ENCODE results near the gene GART. TPM values are rescaled to one million over a fixed set of nuclear protein-coding genes. Genes with fewer than 3 reads are reported as not detected.
"Not testable (repeated sequence)": the region's sequence is repeated elsewhere in the genome, so short reads cannot be mapped to it uniquely, and the experiment has no call there.

The GART gene
- 82.2 TPM for polyA plus RNA-seq (2013, experiment 1 of 2)
- 67.0 TPM for polyA plus RNA-seq (2013, experiment 2 of 2)

DNA sequence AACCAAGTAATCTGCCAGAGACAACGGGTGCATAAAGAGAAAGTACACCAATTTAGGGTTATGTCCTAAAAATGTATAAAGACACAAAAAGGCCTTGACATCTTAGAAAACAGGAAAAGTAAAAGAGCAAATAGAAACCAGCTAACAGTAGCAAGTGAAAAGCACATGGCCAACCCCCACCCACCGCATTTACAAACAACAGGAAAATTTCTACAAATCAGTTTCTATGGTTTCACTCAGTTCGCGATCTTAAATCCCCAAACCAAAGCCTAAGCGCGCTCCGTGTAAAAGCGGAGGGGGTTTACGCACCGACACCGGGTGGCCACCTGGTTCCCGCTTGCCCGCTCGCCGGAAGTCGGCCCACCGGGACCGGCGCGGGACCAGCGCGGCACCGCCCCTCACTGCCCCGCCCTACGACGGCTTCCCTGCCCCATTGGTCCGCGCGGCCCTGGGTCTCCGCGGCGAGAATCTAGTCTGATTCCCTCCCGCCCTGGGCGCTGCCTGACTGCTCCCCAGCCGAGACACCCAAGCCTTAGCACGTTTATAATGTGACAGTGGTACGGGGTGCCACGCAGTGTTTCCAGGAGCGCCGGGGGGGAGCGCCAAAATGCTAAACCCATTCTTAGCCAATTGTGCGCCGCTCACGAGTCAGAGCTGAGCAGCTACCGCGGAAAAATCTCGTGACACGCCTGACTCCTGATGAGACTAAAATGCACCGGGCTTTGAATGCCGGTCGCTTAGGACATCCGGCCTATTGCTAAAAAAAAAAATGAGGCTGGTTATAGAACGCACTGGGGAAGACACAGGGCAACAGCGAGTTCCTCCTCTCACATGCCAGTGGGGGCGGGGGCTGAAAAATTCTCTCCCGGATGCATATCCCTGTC is at the start of gene GART:
TSS of gene GART (minus strand) at position 362 of the 884 bp plus-strand sequence. CDS start 2,802 bp downstream, outside the sequence.
- Histone ChIP-seq H3K36me3 (ENCODE audit: control insufficient read depth, insufficient read depth, low read length) (peaks cover 36% of the 10 kb centered on the region), H3K9me3 (ENCODE audit: control insufficient read depth, low read length) (no peaks in the 10 kb centered on the region), H3K4me3 (ENCODE audit: extremely low read depth, insufficient read depth, low read length, poor library complexity, severe bottlenecking) (peak within 1 kb of the TSS; percentile 87), H3K4me1 (ENCODE audit: control insufficient read depth, insufficient read depth, low read length, poor library complexity, severe bottlenecking) (no peaks in the 10 kb centered on the region), H3K27ac (ENCODE audit: low read depth, low read length, severe bottlenecking) (peak within 1 kb of the TSS; percentile 99)
- 0% methylated on average over 45 to 48 of the region's 56 CpGs for WGBS, 2 experiments (ENCODE audit: insufficient coverage in 2 of 2)

DNA sequence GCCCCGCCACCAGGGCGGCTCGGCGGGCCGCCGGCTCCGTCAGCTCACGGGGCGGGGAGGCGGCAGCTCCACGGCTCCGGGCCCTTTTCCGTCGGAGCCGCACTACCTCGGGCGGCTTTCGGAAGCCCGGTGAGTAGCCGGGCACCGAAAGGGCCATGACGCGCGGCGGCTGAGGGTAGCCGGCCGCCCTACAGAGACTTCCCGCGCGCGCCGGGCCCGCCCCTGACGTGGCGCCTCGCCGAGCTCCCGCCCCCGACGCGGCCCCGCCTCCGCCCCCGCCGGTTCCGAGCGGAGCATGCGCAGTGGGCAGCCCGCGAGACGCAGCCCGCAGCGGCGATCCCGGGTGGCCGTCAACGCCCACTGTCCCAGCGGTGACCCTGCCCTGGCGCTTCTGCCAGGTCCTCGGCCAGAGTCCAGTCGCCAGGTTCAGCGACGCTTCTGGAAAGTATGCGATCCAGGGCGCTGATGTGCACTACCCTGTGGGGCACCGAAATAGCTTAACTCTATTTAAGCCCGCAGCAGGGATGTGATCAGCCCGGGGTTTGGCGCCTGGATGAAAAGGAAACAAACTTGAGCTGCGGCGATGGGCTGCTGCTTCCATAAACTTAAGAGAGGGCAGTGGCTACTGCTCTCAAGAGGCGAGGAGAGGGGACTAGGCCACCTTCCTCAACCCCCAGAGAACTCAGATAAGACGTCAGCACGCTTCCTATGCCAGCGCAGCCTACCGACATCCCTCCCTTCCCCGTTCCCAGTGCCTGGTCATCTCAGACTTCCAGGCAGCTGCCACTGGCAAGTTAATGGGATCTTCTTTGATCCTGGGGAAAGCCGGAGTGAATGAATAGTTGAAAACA is 46.8 kb upstream of the GART start, which contains the start of gene DONSON:
TSS of gene DONSON (minus strand) at position 200 of the 851 bp plus-strand sequence. CDS start at position 157, 43 bp downstream.
- H3K36me3 ChIP-seq (ENCODE audit: control insufficient read depth, insufficient read depth, low read length), result peaks cover 40% of the 10 kb centered on the region
- no peaks in the 10 kb centered on the region for H3K9me3 ChIP-seq (ENCODE audit: control insufficient read depth, low read length)
- peak within 1 kb of the TSS; percentile 65 for H3K4me3 ChIP-seq (ENCODE audit: extremely low read depth, insufficient read depth, low read length, poor library complexity, severe bottlenecking)
- H3K27ac ChIP-seq (ENCODE audit: low read depth, low read length, severe bottlenecking), result peak within 1 kb of the TSS; percentile 97
- H3K4me1 ChIP-seq (ENCODE audit: control insufficient read depth, insufficient read depth, low read length, poor library complexity, severe bottlenecking), result peaks cover 6% of the 10 kb centered on the region
- 0 to 1% methylated on average over 61 to 66 of the region's 78 CpGs for WGBS, 2 experiments (ENCODE audit: insufficient coverage in 2 of 2)

DNA sequence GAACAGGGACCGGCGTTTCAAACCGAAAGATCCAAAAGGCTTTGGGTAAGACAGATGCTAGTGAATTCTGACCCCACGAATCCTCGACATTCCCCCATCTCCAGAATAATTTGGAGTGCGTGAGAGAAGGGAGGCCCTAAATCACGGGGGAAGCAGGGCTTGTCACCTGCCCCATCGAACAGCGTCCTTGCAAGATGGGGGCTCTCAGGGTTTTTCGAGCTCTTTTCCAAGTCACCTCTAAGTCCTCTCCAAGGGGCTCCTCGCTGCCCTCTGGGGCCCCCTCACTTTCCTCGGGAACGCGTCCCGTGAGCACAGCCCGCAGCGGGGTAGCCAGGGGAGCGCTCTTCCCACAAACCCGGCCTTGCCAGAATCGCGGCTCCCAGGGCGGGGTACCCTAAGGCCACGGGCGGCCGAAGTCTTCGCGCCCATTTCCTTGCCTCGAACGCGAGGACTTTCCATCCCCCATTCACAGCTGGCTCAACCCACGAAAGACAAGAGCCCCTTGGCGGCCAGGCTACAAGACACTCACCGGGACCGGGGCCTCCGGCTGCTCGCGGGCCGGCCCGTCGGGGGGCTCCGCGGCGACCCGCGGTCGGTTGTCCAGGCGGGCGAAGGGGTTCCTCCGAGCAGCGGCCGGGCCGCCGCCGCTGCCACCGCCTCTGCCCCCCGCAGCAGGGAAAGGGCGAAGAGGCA is 46.0 kb upstream of the GART start:
- 1 to 3% methylated on average over 43 to 49 of the region's 57 CpGs for WGBS, 2 experiments (ENCODE audit: insufficient coverage in 2 of 2)
- peaks cover 6% of the 10 kb centered on the region for H3K4me1 ChIP-seq (ENCODE audit: control insufficient read depth, insufficient read depth, low read length, poor library complexity, severe bottlenecking)
- H3K27ac ChIP-seq (ENCODE audit: low read depth, low read length, severe bottlenecking), result peak overlapping the region; percentile 97
- H3K36me3 ChIP-seq (ENCODE audit: control insufficient read depth, insufficient read depth, low read length), result peaks cover 39% of the 10 kb centered on the region
- no peaks in the 10 kb centered on the region for H3K9me3 ChIP-seq (ENCODE audit: control insufficient read depth, low read length)
- H3K4me3 ChIP-seq (ENCODE audit: extremely low read depth, insufficient read depth, low read length, poor library complexity, severe bottlenecking), result peak overlapping the region; percentile 65

DNA sequence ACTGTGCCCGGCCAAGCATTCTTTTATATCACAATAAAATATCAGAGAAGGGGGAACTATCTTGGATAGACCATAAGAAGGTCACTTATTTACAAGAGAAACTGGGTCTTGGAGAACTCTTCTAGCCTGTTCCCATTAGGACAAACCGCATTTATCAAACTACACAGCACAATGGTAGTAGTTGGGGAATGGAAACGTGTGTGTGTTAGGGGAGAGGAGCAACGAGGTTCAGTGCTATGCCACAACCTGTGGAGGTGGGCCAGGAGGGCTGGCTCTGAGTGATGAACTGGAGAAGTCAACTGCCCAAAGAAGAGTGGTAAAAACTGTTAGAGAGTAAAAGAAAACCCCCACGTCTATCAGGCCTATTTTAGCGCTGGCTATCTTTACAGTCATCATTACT is 45.0 kb upstream of the GART start:
- H3K4me3 ChIP-seq (ENCODE audit: extremely low read depth, insufficient read depth, low read length, poor library complexity, severe bottlenecking), result peak overlapping the region; percentile 65
- no peaks in the 10 kb centered on the region for H3K9me3 ChIP-seq (ENCODE audit: control insufficient read depth, low read length)
- no peak overlapping the region for H3K27ac ChIP-seq (ENCODE audit: low read depth, low read length, severe bottlenecking)
- H3K36me3 ChIP-seq (ENCODE audit: control insufficient read depth, insufficient read depth, low read length), result peaks cover 39% of the 10 kb centered on the region
- WGBS, 2 experiments (ENCODE audit: insufficient coverage in 2 of 2), result 88% methylated on average over 1 of the region's 6 CpGs; no CpG with 5 or more reads in 1 of the 2 experiments
- H3K4me1 ChIP-seq (ENCODE audit: control insufficient read depth, insufficient read depth, low read length, poor library complexity, severe bottlenecking), result peaks cover 6% of the 10 kb centered on the region

DNA sequence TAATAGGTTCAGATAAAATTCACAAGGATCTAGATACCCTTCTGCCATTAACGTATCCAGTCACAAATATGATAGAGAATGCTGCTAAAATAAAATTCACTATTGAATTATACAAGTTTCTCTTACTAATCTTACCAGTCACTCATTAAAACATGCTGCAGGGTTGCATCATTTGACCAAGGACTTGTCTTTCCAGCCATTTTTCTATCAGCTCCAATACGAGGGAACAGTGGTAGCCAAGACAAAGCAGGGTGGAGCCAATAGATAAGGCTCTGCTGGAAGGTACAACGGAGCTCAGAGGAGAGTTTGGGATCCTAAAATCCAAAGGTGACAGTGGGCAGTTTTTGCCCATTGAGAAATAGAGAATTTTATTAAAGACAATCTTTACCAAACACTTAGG is 42.5 kb upstream of the GART start:
- peaks cover 46% of the 10 kb centered on the region for H3K36me3 ChIP-seq (ENCODE audit: control insufficient read depth, insufficient read depth, low read length)
- peaks cover under 1% of the 10 kb centered on the region for H3K4me1 ChIP-seq (ENCODE audit: control insufficient read depth, insufficient read depth, low read length, poor library complexity, severe bottlenecking)
- H3K27ac ChIP-seq (ENCODE audit: low read depth, low read length, severe bottlenecking), result no peak overlapping the region
- no peaks in the 10 kb centered on the region for H3K9me3 ChIP-seq (ENCODE audit: control insufficient read depth, low read length)
- H3K4me3 ChIP-seq (ENCODE audit: extremely low read depth, insufficient read depth, low read length, poor library complexity, severe bottlenecking), result no peak overlapping the region
- WGBS, 2 experiments (ENCODE audit: insufficient coverage in 2 of 2), result 80 to 95% methylated on average over 1 to 2 of the region's 3 CpGs

DNA sequence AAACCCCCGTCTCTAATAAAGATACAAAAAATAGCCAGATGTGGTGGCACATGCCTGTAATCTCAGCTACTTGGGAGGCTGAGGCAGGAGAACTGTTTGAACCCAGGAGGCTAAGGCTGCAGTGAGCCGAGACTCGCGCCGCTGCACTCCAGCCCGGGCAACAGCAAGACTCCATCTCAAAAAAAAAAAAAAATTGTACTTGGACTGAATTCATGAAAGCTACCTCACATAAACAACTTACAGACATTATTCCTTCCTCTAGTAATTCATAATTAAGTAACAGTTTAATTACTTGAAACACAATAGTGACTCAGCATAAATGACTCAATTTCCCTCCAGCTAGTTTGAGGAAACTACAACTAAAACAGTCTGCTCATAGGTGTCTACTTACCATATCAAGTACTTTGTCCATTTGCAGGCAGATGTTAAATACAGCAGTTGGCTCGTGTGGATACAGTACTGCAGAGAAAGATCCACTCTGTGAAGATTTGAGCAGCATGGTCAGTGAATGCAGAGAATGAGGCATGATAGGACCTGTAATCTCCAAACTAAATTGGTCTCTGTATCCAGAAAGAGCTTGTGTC is 37.1 kb upstream of the GART start:
- H3K36me3 ChIP-seq (ENCODE audit: control insufficient read depth, insufficient read depth, low read length), result peaks cover 60% of the 10 kb centered on the region
- H3K27ac ChIP-seq (ENCODE audit: low read depth, low read length, severe bottlenecking), result peak overlapping the region; percentile 50
- WGBS, 2 experiments (ENCODE audit: insufficient coverage in 2 of 2), result 80 to 94% methylated on average over 2 of the region's 7 CpGs
- H3K9me3 ChIP-seq (ENCODE audit: control insufficient read depth, low read length), result no peaks in the 10 kb centered on the region
- no peaks in the 10 kb centered on the region for H3K4me1 ChIP-seq (ENCODE audit: control insufficient read depth, insufficient read depth, low read length, poor library complexity, severe bottlenecking)
- H3K4me3 ChIP-seq (ENCODE audit: extremely low read depth, insufficient read depth, low read length, poor library complexity, severe bottlenecking), result no peak overlapping the region

DNA sequence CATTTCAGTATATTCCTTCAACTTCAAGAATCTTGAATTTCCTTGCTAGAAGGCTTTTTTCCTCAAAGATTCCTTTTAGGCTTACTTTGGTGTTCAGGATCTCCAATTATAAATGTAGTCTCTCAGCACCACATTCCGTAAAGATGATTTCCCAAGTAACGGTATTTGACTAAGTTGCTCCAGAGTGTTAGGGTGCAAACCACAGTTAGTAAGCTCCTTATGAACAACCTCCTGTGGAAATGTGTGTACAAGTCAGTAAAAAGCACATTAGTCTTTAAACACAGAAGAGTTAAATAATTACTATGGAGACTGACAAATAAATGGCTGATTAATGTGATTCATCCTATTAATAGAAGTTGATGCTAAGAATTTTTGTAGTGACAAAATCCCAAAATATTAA is 36.3 kb upstream of the GART start:
- Histone ChIP-seq H3K4me1 (ENCODE audit: control insufficient read depth, insufficient read depth, low read length, poor library complexity, severe bottlenecking) (no peaks in the 10 kb centered on the region), H3K9me3 (ENCODE audit: control insufficient read depth, low read length) (no peaks in the 10 kb centered on the region), H3K27ac (ENCODE audit: low read depth, low read length, severe bottlenecking) (no peak overlapping the region), H3K4me3 (ENCODE audit: extremely low read depth, insufficient read depth, low read length, poor library complexity, severe bottlenecking) (no peak overlapping the region), H3K36me3 (ENCODE audit: control insufficient read depth, insufficient read depth, low read length) (peaks cover 64% of the 10 kb centered on the region)
- WGBS, 2 experiments (ENCODE audit: insufficient coverage in 2 of 2), result no CpG with 5 or more reads among the region's 2 CpGs

DNA sequence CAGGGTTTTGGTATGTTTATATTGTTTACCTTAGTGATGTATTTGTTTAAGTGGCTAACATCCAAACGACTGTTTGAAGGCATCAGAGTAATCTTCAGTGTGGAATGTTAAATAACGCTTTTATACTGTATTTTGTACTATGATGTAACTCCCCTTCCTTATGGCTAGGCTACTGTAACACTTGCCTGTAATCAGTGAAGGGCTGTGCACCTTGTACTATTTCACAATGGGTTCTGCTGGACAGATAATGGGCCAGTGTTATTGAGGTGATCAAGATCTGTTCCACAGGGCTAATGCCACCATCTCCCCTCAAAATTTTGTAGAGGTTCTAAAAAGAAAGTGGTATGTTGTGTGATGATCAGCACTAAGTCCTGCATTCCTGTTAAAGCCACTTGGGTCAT is 34.8 kb upstream of the GART start:
- H3K36me3 ChIP-seq (ENCODE audit: control insufficient read depth, insufficient read depth, low read length), result peaks cover 70% of the 10 kb centered on the region
- no CpG with 5 or more reads among the region's 2 CpGs for WGBS, 2 experiments (ENCODE audit: insufficient coverage in 2 of 2)
- H3K4me1 ChIP-seq (ENCODE audit: control insufficient read depth, insufficient read depth, low read length, poor library complexity, severe bottlenecking); H3K4me3 ChIP-seq (ENCODE audit: extremely low read depth, insufficient read depth, low read length, poor library complexity, severe bottlenecking); H3K9me3 ChIP-seq (ENCODE audit: control insufficient read depth, low read length); H3K27ac ChIP-seq (ENCODE audit: low read depth, low read length, severe bottlenecking): not testable (repeated sequence)

DNA sequence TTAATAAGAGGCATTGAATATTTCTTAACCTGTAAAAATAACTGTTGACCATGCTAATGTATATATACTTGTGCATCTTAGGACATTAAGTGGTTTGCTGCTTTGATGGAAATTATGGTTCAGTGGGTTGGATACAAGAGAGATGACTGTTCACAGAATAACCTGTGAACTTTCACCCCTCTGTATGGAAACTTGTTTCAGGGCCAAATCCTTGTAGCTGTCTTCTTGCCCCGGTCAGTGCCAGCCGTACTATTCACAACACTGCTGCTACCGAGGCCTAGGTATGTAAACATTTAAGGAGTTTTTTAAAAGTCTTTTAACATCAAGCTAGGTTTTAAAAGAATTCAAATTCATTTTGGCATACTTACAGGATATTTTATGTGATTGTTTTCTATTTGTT is 30.4 kb upstream of the GART start:
- H3K9me3 ChIP-seq (ENCODE audit: control insufficient read depth, low read length), result no peaks in the 10 kb centered on the region
- H3K27ac ChIP-seq (ENCODE audit: low read depth, low read length, severe bottlenecking), result no peak overlapping the region
- H3K4me1 ChIP-seq (ENCODE audit: control insufficient read depth, insufficient read depth, low read length, poor library complexity, severe bottlenecking), result no peaks in the 10 kb centered on the region
- peaks cover 84% of the 10 kb centered on the region for H3K36me3 ChIP-seq (ENCODE audit: control insufficient read depth, insufficient read depth, low read length)
- H3K4me3 ChIP-seq (ENCODE audit: extremely low read depth, insufficient read depth, low read length, poor library complexity, severe bottlenecking), result no peak overlapping the region
- WGBS, 2 experiments (ENCODE audit: insufficient coverage in 2 of 2), result no CpG with 5 or more reads among the region's 3 CpGs

DNA sequence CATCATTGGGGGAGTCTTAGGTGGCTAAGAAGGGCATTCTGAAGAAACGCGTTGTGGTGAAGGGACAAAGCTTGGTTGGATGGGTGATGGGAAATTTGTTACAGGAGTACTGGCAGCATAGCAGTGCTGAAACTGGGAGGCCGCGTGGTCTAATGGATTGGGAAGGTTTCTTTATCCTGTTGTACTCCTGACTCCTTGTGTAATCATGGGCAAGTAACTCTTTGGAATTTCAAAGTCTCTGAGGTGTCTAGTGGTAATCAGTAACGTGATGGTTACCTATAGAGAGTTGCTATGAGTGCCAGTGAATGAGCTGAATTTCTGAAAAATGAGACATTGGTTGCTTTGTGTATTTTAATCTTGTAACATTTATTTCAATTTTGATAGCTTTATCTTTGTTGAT is 28.1 kb upstream of the GART start:
- 100% methylated on average over 3 to 5 of the region's 5 CpGs for WGBS, 2 experiments (ENCODE audit: insufficient coverage in 2 of 2)
- Histone ChIP-seq H3K4me3 (ENCODE audit: extremely low read depth, insufficient read depth, low read length, poor library complexity, severe bottlenecking) (no peak overlapping the region), H3K9me3 (ENCODE audit: control insufficient read depth, low read length) (no peaks in the 10 kb centered on the region), H3K36me3 (ENCODE audit: control insufficient read depth, insufficient read depth, low read length) (peaks cover 69% of the 10 kb centered on the region), H3K27ac (ENCODE audit: low read depth, low read length, severe bottlenecking) (no peak overlapping the region), H3K4me1 (ENCODE audit: control insufficient read depth, insufficient read depth, low read length, poor library complexity, severe bottlenecking) (no peaks in the 10 kb centered on the region)

Data from mesodermal cell (in vitro differentiated cells).